Measurements from ENCODE around the gene FAM25C.
"Not testable (repeated sequence)": the region's sequence is repeated elsewhere in the genome, so short reads cannot be mapped to it uniquely, and the experiment has no call there.

Gene FAM25C

GRCh38 chr10:47999691-48000090 is at the start of gene FAM25C:
Gene FAM25C (minus strand): TSS chr10:47999791. CDS start chr10:47999765, 26 bp downstream.
- DNase-seq = not testable (repeated sequence)

- not testable (repeated sequence) for DNase-seq
Observed at GRCh38 chr10:48044557-48044956, 45.0 kb upstream of the FAM25C start.

- DNase-seq = not testable (repeated sequence)
Observed at GRCh38 chr10:48031390-48031789, 31.8 kb upstream of the FAM25C start.

- DNase-seq = not testable (repeated sequence)
Observed at GRCh38 chr10:48002306-48002705, 2.7 kb upstream of the FAM25C start.

DNA sequence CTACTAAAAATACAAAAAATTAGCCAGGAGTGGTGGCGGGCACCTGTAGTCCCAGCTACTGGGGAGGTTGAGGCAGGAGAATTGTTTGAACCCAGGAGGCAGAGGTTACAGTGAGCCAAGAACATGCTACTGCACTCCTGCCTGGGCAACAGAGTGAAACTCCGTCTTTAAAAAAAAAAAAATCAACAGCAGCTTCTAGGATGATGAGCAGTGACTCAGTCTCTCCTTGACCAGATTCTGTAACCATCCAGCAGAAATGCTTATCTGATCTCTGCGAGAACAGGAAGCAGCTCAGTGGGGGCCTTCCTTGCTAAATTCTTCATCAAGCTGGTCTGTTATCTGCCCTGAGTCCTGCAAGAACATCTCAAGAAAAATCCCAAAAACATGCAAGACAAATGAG is 5.5 kb downstream of the FAM25C start:
- not testable (repeated sequence) for DNase-seq

DNA sequence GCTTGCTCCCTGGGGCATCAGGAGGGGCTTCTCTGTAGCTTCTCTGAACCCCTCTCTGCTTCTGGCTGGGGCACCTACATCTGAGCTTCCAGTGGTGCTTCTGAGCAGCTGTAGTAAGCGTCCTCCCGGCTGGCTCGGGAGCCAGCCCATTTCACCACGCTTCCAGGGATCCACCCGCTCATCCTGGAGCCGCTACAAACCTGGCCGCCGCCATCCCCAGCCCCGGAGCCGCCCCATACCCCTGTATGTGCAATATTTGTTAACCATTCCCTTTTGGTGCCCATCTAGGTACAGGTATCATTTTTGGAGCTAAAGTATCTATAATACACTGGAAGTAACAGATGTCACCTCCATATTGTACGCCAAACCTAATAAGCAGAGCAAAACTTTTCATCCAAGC is 7.0 kb downstream of the FAM25C start:
- not testable (repeated sequence) for DNase-seq

GRCh38 chr10:47991706-47992105 is 7.9 kb downstream of the FAM25C start:
- DNase-seq = not testable (repeated sequence)

DNA sequence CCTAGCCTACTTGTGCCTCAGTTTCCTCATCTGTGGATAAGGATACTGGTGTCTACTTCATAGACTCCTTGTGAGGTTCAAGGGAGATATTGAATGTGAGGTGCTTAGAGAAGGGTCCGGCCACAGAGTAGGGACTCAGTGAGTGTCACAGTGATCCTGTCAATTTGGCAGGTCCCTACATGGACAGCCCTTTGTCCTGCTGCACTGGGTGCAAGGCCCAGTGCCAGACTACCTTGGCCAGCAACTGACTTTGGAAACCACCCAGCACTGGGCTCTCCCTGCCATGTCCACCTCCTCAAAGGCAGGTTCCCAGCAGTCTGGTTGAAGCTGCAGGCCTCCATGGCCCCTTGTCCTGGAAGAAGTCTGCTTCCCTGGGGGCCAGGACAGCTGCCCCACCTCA is 9.5 kb downstream of the FAM25C start:
- not testable (repeated sequence) for DNase-seq

GRCh38 chr10:47989542-47989950 is 10.0 kb downstream of the FAM25C start:
- not testable (repeated sequence) for DNase-seq

DNA sequence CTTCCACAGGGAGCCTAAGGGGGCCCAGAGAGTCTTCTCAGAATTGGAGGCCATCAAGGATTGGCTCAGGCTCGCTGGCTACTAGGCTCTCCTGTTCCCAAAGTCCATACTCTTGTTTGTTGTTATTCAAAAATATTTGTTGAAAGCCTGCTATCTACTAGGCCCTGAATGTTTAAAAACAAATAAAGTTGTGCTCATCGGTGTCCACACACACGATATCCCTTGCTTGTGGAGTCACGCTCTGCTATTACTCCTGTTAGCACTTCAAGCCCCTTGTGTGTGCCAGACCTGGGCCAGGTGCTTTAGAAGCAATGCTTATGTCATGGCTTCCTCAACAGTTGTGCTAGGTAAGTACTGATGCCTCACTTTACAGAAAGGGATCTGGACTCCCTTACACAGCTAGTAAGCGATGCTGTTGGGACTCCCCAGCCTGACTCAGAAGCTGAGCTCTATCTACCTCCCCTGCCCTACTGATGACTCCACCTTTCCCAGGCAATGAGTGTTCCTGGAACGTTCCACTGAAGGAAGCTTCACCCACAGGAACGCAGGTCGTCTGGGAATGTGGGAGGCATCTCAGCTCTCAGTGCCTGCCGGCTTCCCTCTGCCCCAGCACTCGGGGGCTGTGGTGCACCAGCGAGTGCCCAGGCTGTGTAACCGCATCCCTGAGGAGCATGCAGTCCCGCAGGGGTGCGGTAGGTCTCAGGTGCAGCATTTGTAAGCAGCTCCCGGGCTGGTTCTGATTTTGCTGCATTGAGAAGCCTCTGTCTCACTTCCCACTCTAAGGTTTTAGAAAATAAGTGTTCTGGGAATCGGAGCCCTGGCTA is 10.7 kb downstream of the FAM25C start:
- not testable (repeated sequence) for DNase-seq

DNA sequence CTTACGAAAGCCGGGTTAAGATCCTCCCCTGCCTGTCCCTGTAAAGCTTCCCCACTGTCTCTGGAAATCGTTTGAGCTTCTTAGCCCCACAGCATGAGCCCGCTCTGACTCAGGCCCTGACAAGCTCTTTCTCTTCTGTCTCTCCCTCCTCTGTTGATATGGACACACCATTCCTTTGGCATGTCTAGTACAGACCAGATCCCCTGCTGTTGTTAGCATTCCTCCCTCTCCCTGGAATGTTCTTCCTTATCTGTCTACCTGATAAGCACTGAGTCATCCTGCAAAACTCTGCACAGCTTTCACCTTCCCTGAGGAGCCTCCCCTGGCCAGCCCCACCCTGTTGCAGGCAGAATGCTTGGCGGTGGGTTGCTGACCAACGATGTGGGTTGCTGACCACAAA is 11.6 kb downstream of the FAM25C start:
- not testable (repeated sequence) for DNase-seq

GRCh38 chr10:47986413-47987230 is 13.0 kb downstream of the FAM25C start:
- not testable (repeated sequence) for DNase-seq

- DNase-seq = not testable (repeated sequence)
Observed at GRCh38 chr10:47975409-47975808, 24.2 kb downstream of the FAM25C start.

- DNase-seq = not testable (repeated sequence)
Observed at GRCh38 chr10:47973131-47973530, 26.5 kb downstream of the FAM25C start.

DNA sequence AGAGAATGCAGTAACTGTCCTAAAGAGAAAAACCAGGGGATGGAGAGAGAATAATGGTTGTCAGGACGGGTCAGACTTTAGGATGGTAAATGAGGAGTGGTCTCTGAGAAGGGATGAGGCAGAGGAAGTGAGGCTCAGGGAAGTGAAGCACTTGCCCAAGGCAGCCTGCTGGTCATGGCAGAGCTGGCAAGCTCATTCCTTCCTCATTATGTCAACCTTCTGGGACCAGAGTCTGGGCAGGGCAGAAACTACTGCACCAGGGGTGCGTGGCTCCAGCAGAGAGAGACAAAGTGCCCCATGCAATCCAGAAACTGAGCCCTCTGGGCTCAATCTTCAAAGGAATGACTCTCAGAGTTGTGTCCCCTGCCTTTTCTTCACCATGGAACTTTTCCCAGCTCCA is 27.5 kb downstream of the FAM25C start:
- DNase-seq = not testable (repeated sequence)

DNA sequence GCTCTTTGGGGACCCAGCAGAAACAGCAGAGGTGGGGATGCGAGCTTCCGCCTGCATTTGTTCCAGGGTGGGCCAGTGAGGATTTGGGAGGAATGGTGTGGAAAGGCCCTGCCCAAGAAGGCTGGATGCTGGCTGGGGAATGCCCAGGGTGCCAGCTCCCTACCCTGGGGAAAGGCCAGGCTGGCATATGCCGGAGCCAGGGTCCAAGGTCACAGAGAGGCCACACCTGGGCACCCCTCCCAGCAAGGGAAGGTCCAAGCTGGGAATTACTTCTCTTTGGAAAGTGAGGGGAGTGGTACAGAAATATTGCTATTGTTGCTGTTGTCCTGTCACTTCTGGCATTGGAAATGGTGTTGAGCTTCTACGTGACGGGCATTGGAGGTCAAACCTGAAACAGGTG is 28.0 kb downstream of the FAM25C start:
- not testable (repeated sequence) for DNase-seq

DNA sequence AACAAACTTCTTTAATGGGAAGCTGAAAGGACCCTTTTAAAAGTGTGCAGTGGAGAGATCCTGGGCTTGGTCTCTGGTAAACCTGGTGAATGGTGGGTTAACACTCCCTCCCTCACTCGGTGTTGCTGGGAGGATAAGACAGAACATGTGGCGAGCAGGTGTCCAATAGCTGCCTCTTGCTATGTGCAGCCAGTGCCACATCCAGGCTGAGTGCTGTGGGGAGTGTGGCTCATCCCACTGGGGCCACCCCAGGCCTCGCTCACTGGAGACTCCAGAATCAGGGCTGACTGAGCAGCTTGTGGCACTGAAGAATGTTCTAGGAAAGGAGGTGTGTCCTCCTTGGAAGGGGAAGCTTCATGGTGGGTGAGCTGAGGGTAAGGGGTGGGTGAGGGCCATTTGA is 29.5 kb downstream of the FAM25C start:
- not testable (repeated sequence) for DNase-seq

DNA sequence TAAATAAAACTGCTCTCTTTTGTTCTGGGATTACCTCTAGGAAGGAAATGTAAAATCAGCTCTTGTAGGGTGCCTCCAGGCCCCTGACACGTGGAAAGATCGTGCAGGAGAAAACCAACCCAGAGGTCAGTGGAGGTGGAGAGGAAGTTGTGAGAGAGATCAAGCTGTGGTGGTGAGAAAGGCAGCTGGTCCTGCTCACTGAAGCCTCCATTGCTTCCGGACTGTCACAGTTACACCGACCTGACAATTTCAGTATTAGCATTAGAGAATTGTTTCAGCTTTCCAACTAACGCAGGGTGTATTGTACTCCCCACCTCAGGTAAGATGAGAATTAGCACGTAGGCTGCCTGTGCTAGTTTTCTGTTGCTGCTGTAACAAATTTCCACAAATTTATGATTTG is 30.6 kb downstream of the FAM25C start:
- not testable (repeated sequence) for DNase-seq

DNA sequence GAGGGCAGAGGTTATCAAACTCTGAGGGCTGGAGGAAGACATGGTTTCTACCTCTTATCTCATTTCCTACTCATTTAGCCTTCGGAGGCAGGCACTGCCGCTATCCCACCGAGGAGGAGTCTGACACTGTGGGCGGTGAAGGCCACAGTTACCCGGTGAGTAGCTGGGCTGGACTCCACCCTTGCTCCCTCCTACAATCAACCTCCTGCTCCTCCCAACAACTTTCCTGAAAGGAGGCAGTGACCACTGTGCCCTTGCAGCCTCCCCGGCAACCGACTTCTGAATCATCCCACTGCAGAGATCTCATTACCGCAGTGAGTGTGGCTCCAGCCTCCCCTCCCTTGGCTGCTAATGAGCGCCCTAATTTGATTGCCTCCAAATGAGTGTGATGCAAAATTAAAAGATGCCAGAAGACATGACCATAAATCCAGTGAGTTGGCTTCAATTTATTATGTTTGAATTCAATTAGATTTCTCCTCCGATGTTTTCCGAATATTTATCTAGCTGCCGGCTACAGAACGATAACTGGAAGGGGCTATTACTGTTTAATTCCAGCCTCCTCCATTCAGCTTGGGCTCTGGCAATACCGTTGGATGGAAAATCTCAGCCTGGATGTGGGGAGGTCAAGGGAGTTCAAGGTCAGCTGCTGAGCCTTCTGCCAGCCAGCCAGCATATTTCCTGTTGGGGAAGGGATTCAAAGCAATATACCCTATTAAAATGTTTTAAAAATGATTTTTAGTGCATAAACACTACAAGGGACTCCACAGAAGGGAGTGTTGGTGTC is 35.1 kb downstream of the FAM25C start:
- not testable (repeated sequence) for DNase-seq

DNA sequence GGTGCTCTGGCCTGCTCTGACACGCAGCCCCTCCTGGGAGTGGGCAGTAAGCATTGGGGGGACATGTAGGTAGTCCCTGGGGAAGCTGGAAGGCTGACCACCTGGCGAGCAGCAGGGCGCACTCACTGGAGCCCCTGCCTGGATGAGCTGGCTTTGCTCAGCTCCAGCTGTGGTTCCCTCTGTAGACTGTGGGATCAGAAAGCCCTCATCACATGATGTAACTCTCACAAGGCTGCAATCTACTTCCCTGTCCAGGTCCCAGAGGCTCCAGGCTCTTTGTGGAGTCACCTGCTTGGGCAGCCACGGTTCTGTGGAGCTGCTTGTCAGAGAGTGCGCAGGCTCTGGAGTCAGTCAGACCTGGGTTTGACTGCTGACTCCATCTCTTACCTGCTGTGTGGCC is 36.8 kb downstream of the FAM25C start:
- DNase-seq = not testable (repeated sequence)

GRCh38 chr10:47960699-47961098 is 38.9 kb downstream of the FAM25C start:
- not testable (repeated sequence) for DNase-seq

- DNase-seq = not testable (repeated sequence)
Observed at GRCh38 chr10:47959677-47960076, 39.9 kb downstream of the FAM25C start.

- DNase-seq = not testable (repeated sequence)
Observed at GRCh38 chr10:47957158-47957557, 42.4 kb downstream of the FAM25C start.
